Bronchial epithelial cell (primary cell): ENCODE data around the gene SGF29. TPM values are rescaled to one million over a fixed set of nuclear protein-coding genes. Genes with fewer than 3 reads are reported as not detected.
"Not testable (repeated sequence)": the region's sequence is repeated elsewhere in the genome, so short reads cannot be mapped to it uniquely, and the experiment has no call there.

Experiments
- DNase-seq: peaks from one replicate; pipeline ENCODE4 v3.0.0-alpha.2; 2010; ENCODE audit warnings: low read depth
- FAIRE-seq: peaks from 2 replicates; lab custom pipeline; 2011; peaks lifted over from hg19 to GRCh38; lab: Jason Lieb, UNC
- H3K27me3 ChIP-seq: 2 replicates; pipeline ENCODE4 v1.5.1; 2011; ENCODE audit warnings: low read length; ENCODE audit not compliant: control insufficient read depth, insufficient read depth
- H3K36me3 ChIP-seq: 2 replicates; pipeline ENCODE4 v1.5.1; 2011; ENCODE audit warnings: low read length; ENCODE audit not compliant: control insufficient read depth, insufficient read depth
- H3K4me3 ChIP-seq: 2 replicates; pipeline ENCODE4 v1.5.1; 2011; ENCODE audit warnings: mild to moderate bottlenecking, low read depth, low read length, control low read depth
- total RNA-seq: library from RNA; depleted of rRNA; stranded (reverse); fragments of >200 nt; gene quantifications from 2 replicates; pipeline ENCODE4 v1.2.1, GENCODE V29; 2014
- TF ChIP-seq, protein P1 (sequence below): IDR thresholded peaks from 2 replicates; pipeline ENCODE4 v1.5.1; 2011; ENCODE audit warnings: mild to moderate bottlenecking, moderate library complexity, low read length, control low read depth, inconsistent platforms; ENCODE audit not compliant: insufficient read depth, severe bottlenecking

The SGF29 gene
- total RNA-seq, 1 donor from 2014 or later: 10.0 TPM

DNA sequence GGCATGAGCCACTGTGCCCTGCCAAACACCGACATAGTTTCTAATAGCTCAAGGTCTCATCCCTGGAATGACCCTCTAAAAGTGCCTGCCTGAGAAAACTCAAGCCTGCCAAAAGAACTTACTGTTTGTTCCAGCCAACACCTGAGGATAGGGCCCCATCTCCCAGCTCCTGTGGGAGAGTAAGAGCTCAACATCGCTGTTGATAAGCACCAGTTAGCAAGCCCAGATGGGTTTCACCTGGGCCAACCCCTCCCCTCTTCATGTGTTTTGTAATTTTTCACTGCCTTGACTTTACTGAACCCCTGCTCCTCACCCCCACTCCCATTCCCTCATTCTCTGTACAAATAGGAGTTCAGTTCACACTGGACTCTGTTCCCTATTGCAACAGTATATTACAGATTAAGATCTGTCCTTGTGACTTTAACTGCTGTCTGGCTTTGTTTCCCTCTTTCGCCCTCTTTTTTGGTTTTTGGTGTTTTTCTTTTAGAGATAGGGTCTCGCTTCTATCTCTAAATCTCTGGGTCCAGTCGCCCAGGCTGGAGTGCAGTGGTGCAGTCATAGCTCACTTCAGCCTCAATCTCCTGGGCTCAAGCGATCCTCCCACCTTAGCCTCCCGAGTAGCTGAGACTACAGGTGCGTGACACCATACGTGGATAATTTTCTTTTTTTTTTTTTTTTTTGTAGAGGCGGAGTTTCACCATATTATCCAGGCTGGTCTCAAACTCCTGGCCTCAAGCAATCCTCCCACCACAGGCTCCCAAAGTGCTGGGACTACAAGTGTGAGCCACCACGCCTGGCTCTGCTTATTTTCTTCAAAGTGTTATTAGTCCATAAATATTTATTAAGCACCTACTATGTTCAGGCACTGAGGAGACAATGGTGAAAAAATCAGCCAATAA, 27.3 kb upstream of the SGF29 start:
- Histone ChIP-seq H3K36me3 (no peaks in the 10 kb centered on the region), H3K4me3 (no peak overlapping the region), H3K27me3 (no peaks in the 10 kb centered on the region)
- DNase-seq (no peak), FAIRE-seq (no peak)
- TF ChIP-seq, protein P1, sequence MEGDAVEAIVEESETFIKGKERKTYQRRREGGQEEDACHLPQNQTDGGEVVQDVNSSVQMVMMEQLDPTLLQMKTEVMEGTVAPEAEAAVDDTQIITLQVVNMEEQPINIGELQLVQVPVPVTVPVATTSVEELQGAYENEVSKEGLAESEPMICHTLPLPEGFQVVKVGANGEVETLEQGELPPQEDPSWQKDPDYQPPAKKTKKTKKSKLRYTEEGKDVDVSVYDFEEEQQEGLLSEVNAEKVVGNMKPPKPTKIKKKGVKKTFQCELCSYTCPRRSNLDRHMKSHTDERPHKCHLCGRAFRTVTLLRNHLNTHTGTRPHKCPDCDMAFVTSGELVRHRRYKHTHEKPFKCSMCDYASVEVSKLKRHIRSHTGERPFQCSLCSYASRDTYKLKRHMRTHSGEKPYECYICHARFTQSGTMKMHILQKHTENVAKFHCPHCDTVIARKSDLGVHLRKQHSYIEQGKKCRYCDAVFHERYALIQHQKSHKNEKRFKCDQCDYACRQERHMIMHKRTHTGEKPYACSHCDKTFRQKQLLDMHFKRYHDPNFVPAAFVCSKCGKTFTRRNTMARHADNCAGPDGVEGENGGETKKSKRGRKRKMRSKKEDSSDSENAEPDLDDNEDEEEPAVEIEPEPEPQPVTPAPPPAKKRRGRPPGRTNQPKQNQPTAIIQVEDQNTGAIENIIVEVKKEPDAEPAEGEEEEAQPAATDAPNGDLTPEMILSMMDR: no peak

DNA sequence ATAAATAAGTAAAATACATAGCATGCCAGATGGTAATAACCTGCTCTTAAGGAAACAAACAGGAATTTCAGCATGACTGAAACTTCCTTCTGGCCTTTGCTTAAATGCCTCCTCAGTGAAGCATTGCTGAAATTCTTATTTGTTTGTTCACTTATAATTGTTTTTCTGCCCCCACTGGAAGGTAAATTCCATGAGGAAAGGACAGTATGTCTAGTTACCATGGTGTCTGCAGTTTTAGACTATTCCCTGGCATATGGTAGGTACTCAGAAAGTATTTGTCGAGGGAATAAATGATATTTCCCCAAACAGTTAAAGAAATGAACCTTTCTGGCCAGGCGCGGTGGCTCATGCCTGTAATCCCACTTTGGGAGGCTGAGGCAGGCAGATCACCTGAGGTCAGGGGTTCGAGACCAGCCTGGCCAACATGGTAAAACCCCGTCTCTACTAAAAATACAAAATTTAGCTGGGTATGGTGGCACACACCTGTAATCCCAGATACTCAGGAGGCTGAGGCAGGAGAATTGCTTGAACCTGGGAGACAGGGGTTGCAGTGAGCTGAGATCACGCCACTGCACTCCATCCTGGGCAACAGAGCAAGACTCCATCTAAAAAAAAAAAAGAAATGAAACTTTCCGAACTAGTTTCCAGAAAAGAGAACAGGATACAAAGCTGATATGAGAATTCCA, 26.5 kb upstream of the SGF29 start:
- H3K36me3 ChIP-seq, H3K27me3 ChIP-seq, H3K4me3 ChIP-seq, DNase-seq, FAIRE-seq: not testable (repeated sequence)

DNA sequence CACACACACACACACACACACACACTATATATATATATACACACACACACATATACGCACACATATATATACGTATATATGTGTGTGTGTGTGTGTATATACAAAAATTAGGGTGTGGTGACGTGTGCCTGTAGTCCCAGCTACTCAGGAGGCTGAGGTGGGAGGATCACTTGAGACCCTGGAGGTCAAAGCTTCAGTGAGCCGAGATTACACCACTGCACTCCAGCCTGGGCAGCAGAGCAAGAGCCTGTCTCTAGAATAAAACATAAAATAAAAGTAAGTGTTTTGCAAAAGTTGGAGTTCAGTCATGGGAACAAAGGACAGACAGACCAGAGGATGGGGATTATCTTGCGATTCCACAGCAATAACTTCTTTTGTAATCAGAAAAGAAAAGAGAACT, 25.7 kb upstream of the SGF29 start:
- Histone ChIP-seq H3K4me3 (no peak overlapping the region), H3K27me3 (no peaks in the 10 kb centered on the region), H3K36me3 (no peaks in the 10 kb centered on the region)
- DNase-seq (no peak), FAIRE-seq (no peak)
- TF ChIP-seq, protein P1: no peak

DNA sequence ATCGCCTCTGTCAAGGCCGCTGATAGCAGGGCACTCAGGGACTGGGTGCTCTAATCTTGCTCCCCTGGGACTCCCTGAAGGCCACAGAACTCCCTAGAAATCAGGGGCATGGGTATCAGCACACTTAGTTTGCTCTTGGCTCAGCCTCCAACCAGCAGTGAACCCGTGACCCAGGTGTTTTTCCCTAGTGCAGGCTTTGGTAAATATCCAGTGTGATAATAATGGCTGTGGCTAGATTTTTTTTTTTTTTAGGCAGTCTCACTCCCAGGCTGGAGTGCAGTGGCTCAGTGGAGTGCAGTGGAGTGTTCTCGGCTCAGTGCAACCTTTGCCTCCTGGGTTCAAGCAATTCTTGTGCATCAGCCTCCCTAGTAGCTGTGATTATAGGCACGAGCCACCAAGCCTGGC, 25.3 kb upstream of the SGF29 start:
- DNase-seq: no peak
- no peak for FAIRE-seq

DNA sequence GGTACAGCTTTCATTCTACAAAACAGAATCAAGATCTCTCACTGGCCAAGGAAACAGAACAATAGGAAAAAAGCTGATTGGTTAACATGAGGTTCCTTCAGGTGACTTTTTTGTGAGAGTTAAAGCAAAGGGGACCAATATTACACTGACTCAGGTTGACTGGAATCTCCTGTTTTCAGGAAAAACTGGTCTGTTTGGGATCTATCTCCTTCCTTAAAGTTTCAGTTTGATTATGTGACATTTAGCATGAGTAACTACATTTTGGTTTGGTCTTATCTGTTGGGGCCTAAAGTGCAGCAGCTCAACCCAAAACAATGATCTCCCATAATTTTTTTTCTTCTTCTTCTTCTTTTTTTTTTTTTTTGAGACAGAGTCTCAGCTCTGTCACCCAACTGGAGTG, 24.6 kb upstream of the SGF29 start:
- FAIRE-seq (no peak), DNase-seq (no peak)
- TF ChIP-seq, protein P1: no peak
- H3K36me3 ChIP-seq: no peaks in the 10 kb centered on the region
- no peaks in the 10 kb centered on the region for H3K27me3 ChIP-seq
- no peak overlapping the region for H3K4me3 ChIP-seq

More for the DNA sequence above, 25.3 kb upstream of the SGF29 start:
- Histone ChIP-seq H3K27me3 (no peaks in the 10 kb centered on the region), H3K36me3 (no peaks in the 10 kb centered on the region), H3K4me3 (no peak overlapping the region)
- TF ChIP-seq, protein P1: no peak

DNA sequence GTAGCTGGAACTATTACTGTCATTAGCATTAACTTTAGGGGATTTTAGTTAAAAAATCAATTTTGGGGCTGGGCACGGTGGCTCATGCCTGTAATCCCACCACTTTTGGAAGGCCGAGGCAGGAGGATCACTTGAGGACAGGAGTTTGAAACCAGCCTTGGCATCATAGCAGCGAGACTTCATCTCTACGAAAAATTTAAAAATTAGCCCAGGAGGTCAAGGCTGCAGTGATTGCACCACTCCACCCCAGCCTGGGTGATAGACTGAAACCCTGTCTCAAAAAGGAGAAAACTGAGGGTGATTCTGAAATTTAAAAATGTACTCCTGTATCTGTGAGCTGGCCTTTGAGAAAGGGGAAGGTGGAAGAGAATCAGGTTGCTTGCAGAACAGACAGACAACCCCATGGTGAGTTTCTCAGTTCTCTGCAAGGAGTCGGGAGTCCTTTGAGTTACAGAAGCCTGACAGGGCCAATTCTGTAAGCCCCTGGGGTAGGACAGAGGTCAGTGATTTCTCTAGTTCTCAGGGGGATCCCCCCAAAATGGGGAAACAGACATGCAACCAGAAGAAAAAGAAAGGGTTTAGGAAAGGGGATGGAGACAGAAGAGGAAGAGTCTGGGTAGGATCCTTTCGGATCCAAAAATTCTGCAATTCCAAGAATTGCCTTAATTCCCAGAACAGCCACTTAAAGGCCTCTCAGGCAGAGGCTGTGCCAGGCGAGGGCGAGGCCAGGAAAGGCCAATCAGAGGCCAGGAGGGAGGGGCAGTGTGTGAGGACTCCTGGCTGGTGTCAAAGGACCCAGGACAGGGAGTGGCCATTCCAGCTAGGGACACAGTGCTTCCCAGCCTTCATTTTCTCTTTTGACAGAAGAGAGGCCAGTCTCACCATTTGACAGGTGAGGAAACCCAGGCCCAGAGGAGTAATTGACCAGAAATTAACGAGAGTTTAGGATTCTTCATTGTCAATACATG, 21.7 kb upstream of the SGF29 start:
- Histone ChIP-seq H3K27me3 (no peaks in the 10 kb centered on the region), H3K36me3 (peaks cover under 1% of the 10 kb centered on the region), H3K4me3 (no peak overlapping the region)
- FAIRE-seq: no peak
- TF ChIP-seq, protein P1: no peak
- DNase-seq: no peak
